Measurements from ENCODE around the gene DHX57.

- no peak for TF ChIP-seq TAF1 (IDR thresholded peaks at IDR 0.05; ENCODE audit: borderline replicate concordance, low read depth, low read length)
- TF ChIP-seq POLR2AphosphoS5 (IDR thresholded peaks at IDR 0.05; ENCODE audit: low read depth, low read length): no peak
- TF ChIP-seq POLR2A (IDR thresholded peaks at IDR 0.05; ENCODE audit: low read depth, low read length): no peak
These were observed 82.2 kb downstream of the DHX57 start for GRCh38 chr2:38793511-38793910.
